WERI-Rb-1 (cell line): ENCODE data around the gene AFAP1.
A peak's percentile ranks its signal among the peaks of the same experiment; 100 is the strongest.

ENCODE experiments used
- DNase-seq: peaks from one replicate; pipeline ENCODE4 v3.0.0-alpha.2; 2020
- H3K27ac ChIP-seq: fragments of 250-450 bp; sonication (Bioruptor Pico); 2 replicates; pipeline ENCODE4 v1.5.1; 2020; ENCODE audit warnings: mild to moderate bottlenecking, moderate library complexity
- H3K27me3 ChIP-seq: fragments of 250-450 bp; sonication (Bioruptor Pico); 2 replicates; pipeline ENCODE4 v1.5.1; 2021; ENCODE audit warnings: mild to moderate bottlenecking, low read depth, moderate library complexity; ENCODE audit not compliant: insufficient read depth, severe bottlenecking
- H3K36me3 ChIP-seq: fragments of 250-450 bp; sonication (Bioruptor Pico); 2 replicates; pipeline ENCODE4 v1.5.1; 2020; ENCODE audit warnings: mild to moderate bottlenecking, moderate library complexity
- H3K4me3 ChIP-seq: 2 replicates; pipeline ENCODE4 v1.5.1; 2011; ENCODE audit warnings: low read depth, mild to moderate bottlenecking, control low read depth, low read length
- H3K9me3 ChIP-seq: fragments of 250-450 bp; sonication (Bioruptor Pico); 2 replicates; pipeline ENCODE4 v1.5.1; 2021; ENCODE audit warnings: mild to moderate bottlenecking, moderate library complexity; ENCODE audit not compliant: severe bottlenecking
- CTCF ChIP-seq: IDR thresholded peaks from 2 replicates; pipeline ENCODE4 v1.5.1; 2011; ENCODE audit warnings: low read depth, mild to moderate bottlenecking, control low read depth, inconsistent platforms, low read length

Gene AFAP1

GRCh38 chr4:7962609-7963508, 23.2 kb upstream of the AFAP1 start:
- TF ChIP-seq CTCF = 0 out of 2 replicates have a peak, but pooled peaks have one; percentile 2
- DNase-seq = no peak
- no peak overlapping the region for H3K27ac ChIP-seq
- no peaks in the 10 kb centered on the region for H3K27me3 ChIP-seq
- H3K9me3 ChIP-seq = no peaks in the 10 kb centered on the region
- H3K4me3 ChIP-seq = no peak overlapping the region
- no peaks in the 10 kb centered on the region for H3K36me3 ChIP-seq

GRCh38 chr4:7960790-7961655, 21.4 kb upstream of the AFAP1 start:
- Histone ChIP-seq H3K9me3 (no peaks in the 10 kb centered on the region), H3K27ac (no peak overlapping the region), H3K4me3 (no peak overlapping the region), H3K36me3 (no peaks in the 10 kb centered on the region), H3K27me3 (no peaks in the 10 kb centered on the region)
- no peak for DNase-seq
- no peak for TF ChIP-seq CTCF

- no peaks in the 10 kb centered on the region for H3K9me3 ChIP-seq
- peak overlapping the region; percentile 10; the same call in 1 of the 2 replicates for H3K27ac ChIP-seq
- H3K36me3 ChIP-seq = no peaks in the 10 kb centered on the region
- no peak for TF ChIP-seq CTCF
- no peak for DNase-seq
- no peak overlapping the region for H3K4me3 ChIP-seq
- H3K27me3 ChIP-seq = no peaks in the 10 kb centered on the region
Observed at GRCh38 chr4:7960017-7960789, 20.5 kb upstream of the AFAP1 start.

GRCh38 chr4:7959078-7959477, 19.4 kb upstream of the AFAP1 start:
- Histone ChIP-seq H3K27ac (no peak overlapping the region), H3K27me3 (no peaks in the 10 kb centered on the region), H3K36me3 (no peaks in the 10 kb centered on the region), H3K4me3 (no peak overlapping the region), H3K9me3 (peaks cover 6% of the 10 kb centered on the region)
- DNase-seq = no peak
- no peak for TF ChIP-seq CTCF

GRCh38 chr4:7956934-7957656, 17.4 kb upstream of the AFAP1 start:
- H3K9me3 ChIP-seq = peaks cover 6% of the 10 kb centered on the region
- no peak overlapping the region for H3K27ac ChIP-seq
- H3K36me3 ChIP-seq = no peaks in the 10 kb centered on the region
- no peak for TF ChIP-seq CTCF
- no peaks in the 10 kb centered on the region for H3K27me3 ChIP-seq
- H3K4me3 ChIP-seq = no peak overlapping the region
- no peak for DNase-seq
